OCI-LY3 (cell line): Measurements from ENCODE around the gene MUC5B.

Source experiments
- CTCF ChIP-seq: fragments of 200-600, 300-600 bp; sonication (generic); IDR thresholded peaks from 2 replicates; pipeline ENCODE4 v1.5.1; 2014; ENCODE audit warnings: antibody characterized with exemption, low read length, low read depth
- EZH2phosphoT487 ChIP-seq: fragments of 200-600 bp; shearing (Covaris generic); IDR thresholded peaks from 2 replicates; pipeline ENCODE4 v1.6.1; 2018; ENCODE audit warnings: antibody characterized with exemption, mixed run types, low read depth

DNA sequence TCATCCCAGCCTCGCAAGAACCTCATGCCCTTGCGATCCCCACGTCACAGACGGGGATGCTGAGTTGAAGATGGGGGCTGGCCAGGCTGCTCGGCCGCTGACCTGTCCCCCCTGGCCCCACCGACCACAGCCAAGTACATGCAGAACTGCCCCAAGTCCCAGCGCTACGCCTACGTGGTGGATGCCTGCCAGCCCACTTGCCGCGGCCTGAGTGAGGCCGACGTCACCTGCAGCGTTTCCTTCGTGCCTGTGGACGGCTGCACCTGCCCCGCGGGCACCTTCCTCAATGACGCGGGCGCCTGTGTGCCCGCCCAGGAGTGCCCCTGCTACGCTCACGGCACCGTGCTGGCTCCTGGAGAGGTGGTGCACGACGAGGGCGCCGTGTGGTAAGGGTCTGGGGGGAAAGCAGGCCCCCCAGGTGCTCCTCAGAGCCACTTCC lies 10.0 kb downstream of the MUC5B start:
- TF ChIP-seq EZH2phosphoT487 (no peak), CTCF (no peak)
